IPS DF 6.9 (cell line): ENCODE measurements around the gene PLVAP.

Source experiments
- DNase-seq: peaks from one replicate; pipeline ENCODE4 v3.0.0-alpha.2; 2013; ENCODE audit warnings: low read depth, low spot score
- H3K27ac ChIP-seq: one replicate; pipeline ENCODE4 v1.5.1; 2013; ENCODE audit warnings: low read length, control low read depth
- H3K27me3 ChIP-seq: 2 replicates; pipeline ENCODE4 v1.6.1; 2013; ENCODE audit warnings: mild to moderate bottlenecking, low read length; ENCODE audit not compliant: control insufficient read depth, insufficient read depth
- H3K36me3 ChIP-seq: 2 replicates; pipeline ENCODE4 v1.6.1; 2013; ENCODE audit warnings: low read length; ENCODE audit not compliant: control insufficient read depth, insufficient read depth
- H3K4me1 ChIP-seq: 2 replicates; pipeline ENCODE4 v1.6.1; 2013; ENCODE audit warnings: low read length; ENCODE audit not compliant: control insufficient read depth, insufficient read depth
- H3K4me3 ChIP-seq: 2 replicates; pipeline ENCODE4 v1.5.1; 2013; ENCODE audit warnings: mild to moderate bottlenecking, low read length
- H3K9me3 ChIP-seq: 2 replicates; pipeline ENCODE4 v1.6.1; 2013; ENCODE audit warnings: low read length, inconsistent platforms; ENCODE audit not compliant: control insufficient read depth, insufficient read depth
- WGBS: extraction: QIAGEN DNeasy Blood & Tissue Kit; methylation state at CpG from one replicate; pipeline ENCODE4 v1.1.7; 2013; ENCODE audit warnings: mixed read lengths, missing lambda C conversion rate; ENCODE audit not compliant: insufficient read length, insufficient coverage; 5-methylcytosine and 5-hydroxymethylcytosine counted together

PLVAP gene

GRCh38 chr19:17357724-17358123 is 19.4 kb downstream of the PLVAP start:
- Histone ChIP-seq H3K9me3 (no peaks in the 10 kb centered on the region), H3K36me3 (no peaks in the 10 kb centered on the region), H3K4me3 (no peak overlapping the region), H3K27ac (no peak overlapping the region), H3K27me3 (no peaks in the 10 kb centered on the region), H3K4me1 (peaks cover 2% of the 10 kb centered on the region; the same call in 1 of the 2 replicates)
- DNase-seq, result no peak
- no CpG with 5 or more reads among the region's 11 CpGs for WGBS

GRCh38 chr19:17357078-17357666 is 20.0 kb downstream of the PLVAP start:
- no peak overlapping the region for H3K4me3 ChIP-seq
- DNase-seq, result no peak
- no peaks in the 10 kb centered on the region for H3K9me3 ChIP-seq
- no peaks in the 10 kb centered on the region for H3K27me3 ChIP-seq
- WGBS, result no CpG with 5 or more reads among the region's 7 CpGs
- H3K27ac ChIP-seq, result no peak overlapping the region
- no peaks in the 10 kb centered on the region for H3K36me3 ChIP-seq
- peaks cover 2% of the 10 kb centered on the region; the same call in 1 of the 2 replicates for H3K4me1 ChIP-seq

GRCh38 chr19:17353386-17353785 is 23.8 kb downstream of the PLVAP start:
- peaks cover 2% of the 10 kb centered on the region; the same call in 1 of the 2 replicates for H3K4me1 ChIP-seq
- H3K27me3 ChIP-seq, result no peaks in the 10 kb centered on the region
- no peak overlapping the region for H3K4me3 ChIP-seq
- WGBS, result no CpG with 5 or more reads among the region's 8 CpGs
- H3K36me3 ChIP-seq, result no peaks in the 10 kb centered on the region
- H3K27ac ChIP-seq, result no peak overlapping the region
- H3K9me3 ChIP-seq, result no peaks in the 10 kb centered on the region
- no peak for DNase-seq

- H3K9me3 ChIP-seq, result no peaks in the 10 kb centered on the region
- no peak for DNase-seq
- peaks cover 2% of the 10 kb centered on the region; the same call in 1 of the 2 replicates for H3K4me1 ChIP-seq
- H3K4me3 ChIP-seq, result no peak overlapping the region
- no peaks in the 10 kb centered on the region for H3K27me3 ChIP-seq
- no CpG with 5 or more reads among the region's 14 CpGs for WGBS
- H3K36me3 ChIP-seq, result no peaks in the 10 kb centered on the region
- H3K27ac ChIP-seq, result no peak overlapping the region
Observed at GRCh38 chr19:17352608-17353280, 24.4 kb downstream of the PLVAP start.

GRCh38 chr19:17351815-17352435 is 25.2 kb downstream of the PLVAP start:
- Histone ChIP-seq H3K27ac (no peak overlapping the region), H3K27me3 (no peaks in the 10 kb centered on the region), H3K36me3 (no peaks in the 10 kb centered on the region), H3K4me1 (peaks cover 2% of the 10 kb centered on the region; the same call in 1 of the 2 replicates), H3K9me3 (no peaks in the 10 kb centered on the region), H3K4me3 (no peak overlapping the region)
- WGBS, result no CpG with 5 or more reads among the region's 45 CpGs
- no peak for DNase-seq

GRCh38 chr19:17348700-17349099 is 28.4 kb downstream of the PLVAP start:
- WGBS, result no CpG with 5 or more reads among the region's 12 CpGs
- Histone ChIP-seq H3K36me3 (no peaks in the 10 kb centered on the region), H3K4me3 (no peak overlapping the region), H3K27ac (no peak overlapping the region), H3K27me3 (no peaks in the 10 kb centered on the region), H3K9me3 (no peaks in the 10 kb centered on the region), H3K4me1 (peaks cover 2% of the 10 kb centered on the region; the same call in 1 of the 2 replicates)
- DNase-seq, result no peak

- Histone ChIP-seq H3K4me3 (no peak overlapping the region), H3K27me3 (no peaks in the 10 kb centered on the region), H3K27ac (no peak overlapping the region), H3K9me3 (no peaks in the 10 kb centered on the region), H3K4me1 (no peaks in the 10 kb centered on the region), H3K36me3 (no peaks in the 10 kb centered on the region)
- DNase-seq, result no peak
- WGBS, result no CpG with 5 or more reads among the region's 2 CpGs
Observed at GRCh38 chr19:17347877-17348276, 29.3 kb downstream of the PLVAP start.

- H3K27me3 ChIP-seq, result no peaks in the 10 kb centered on the region
- no peak overlapping the region for H3K4me3 ChIP-seq
- no peaks in the 10 kb centered on the region for H3K9me3 ChIP-seq
- no peak for DNase-seq
- no CpG with 5 or more reads among the region's 6 CpGs for WGBS
- no peak overlapping the region for H3K27ac ChIP-seq
- H3K4me1 ChIP-seq, result no peaks in the 10 kb centered on the region
- H3K36me3 ChIP-seq, result no peaks in the 10 kb centered on the region
Observed at GRCh38 chr19:17347361-17347760, 29.8 kb downstream of the PLVAP start.

- H3K9me3 ChIP-seq, result no peaks in the 10 kb centered on the region
- H3K4me3 ChIP-seq, result no peak overlapping the region
- no CpG with 5 or more reads among the region's 24 CpGs for WGBS
- DNase-seq, result no peak
- no peaks in the 10 kb centered on the region for H3K4me1 ChIP-seq
- no peak overlapping the region for H3K27ac ChIP-seq
- 0 out of 2 replicates have a peak, but pooled peaks cover 4% of the 10 kb centered on the region for H3K36me3 ChIP-seq
- H3K27me3 ChIP-seq, result no peaks in the 10 kb centered on the region
Observed at GRCh38 chr19:17346109-17346671, 31.0 kb downstream of the PLVAP start.

GRCh38 chr19:17341845-17342244 is 35.3 kb downstream of the PLVAP start:
- DNase-seq, result no peak
- WGBS, result no CpG with 5 or more reads among the region's 7 CpGs
- H3K27me3 ChIP-seq, result no peaks in the 10 kb centered on the region
- H3K27ac ChIP-seq, result no peak overlapping the region
- no peak overlapping the region for H3K4me3 ChIP-seq
- peaks cover 5% of the 10 kb centered on the region; the same call in 1 of the 2 replicates for H3K4me1 ChIP-seq
- H3K9me3 ChIP-seq, result no peaks in the 10 kb centered on the region
- H3K36me3 ChIP-seq, result peaks cover 6% of the 10 kb centered on the region; the same call in 1 of the 2 replicates
